GM23338 (cell line): ENCODE results near the gene RNF44. TPM values are rescaled to one million over a fixed set of nuclear protein-coding genes. Genes with fewer than 3 reads are reported as not detected.

Experiments
- ATAC-seq: fragments of 200-7000 bp; cut with Tn5 transposase; 3 replicates; pipeline ENCODE4 v1.9.1; 2020
- DNase-seq: peaks from one replicate; pipeline ENCODE4 v3.0.0-alpha.2; 2015; ENCODE audit warnings: low spot score
- H2AFZ ChIP-seq: fragments of 200-600 bp; sonication (generic); 2 replicates; pipeline ENCODE4 v1.8.0; 2016; ENCODE audit warnings: antibody characterized with exemption, mild to moderate bottlenecking, moderate library complexity
- H3F3A ChIP-seq: fragments of 200-600 bp; sonication (generic); replicated peaks from 2 replicates; pipeline ENCODE4 v1.8.0; 2017; ENCODE audit warnings: antibody characterized with exemption, mixed run types, low read depth
- H3K27ac ChIP-seq: fragments of 200-600 bp; sonication (generic); 2 replicates; pipeline ENCODE4 v1.6.1; 2016; ENCODE audit warnings: low read depth
- H3K27me3 ChIP-seq: fragments of 200-600 bp; sonication (generic); 2 replicates; pipeline ENCODE4 v1.8.0; 2016; ENCODE audit warnings: mild to moderate bottlenecking, mixed run types, moderate library complexity; ENCODE audit not compliant: insufficient read depth
- H3K36me3 ChIP-seq: fragments of 200-600 bp; sonication (generic); 2 replicates; pipeline ENCODE4 v1.8.0; 2016; ENCODE audit warnings: mild to moderate bottlenecking; ENCODE audit not compliant: insufficient read depth
- H3K4me1 ChIP-seq: fragments of 200-600 bp; sonication (generic); 2 replicates; pipeline ENCODE4 v1.8.0; 2016; ENCODE audit warnings: mild to moderate bottlenecking, moderate library complexity; ENCODE audit not compliant: insufficient read depth
- H3K4me2 ChIP-seq: fragments of 200-600 bp; sonication (generic); 2 replicates; pipeline ENCODE4 v1.7.1; 2017; ENCODE audit warnings: mixed run types
- H3K4me3 ChIP-seq: fragments of 200-600 bp; sonication (generic); 2 replicates; pipeline ENCODE4 v1.6.1; 2016; ENCODE audit warnings: mixed run types
- H3K79me2 ChIP-seq: fragments of 200-600 bp; sonication (generic); replicated peaks from 2 replicates; pipeline ENCODE4 v1.8.0; 2017; ENCODE audit warnings: mild to moderate bottlenecking; ENCODE audit not compliant: insufficient read depth
- H3K9me2 ChIP-seq: fragments of 200-600 bp; sonication (generic); 2 replicates; pipeline ENCODE4 v1.8.0; 2017; ENCODE audit not compliant: insufficient read depth
- H4K20me1 ChIP-seq: fragments of 200-600 bp; sonication (generic); replicated peaks from 2 replicates; pipeline ENCODE4 v1.8.0; 2017; ENCODE audit warnings: mild to moderate bottlenecking; ENCODE audit not compliant: insufficient read depth
- H3K27ac Mint-ChIP-seq: 2 replicates; pipeline ENCODE4 v1.8.0; 2020; ENCODE audit warnings: inconsistent platforms, mild to moderate bottlenecking, moderate library complexity, mixed read lengths
- H3K27me3 Mint-ChIP-seq: 3 replicates; pipeline ENCODE4 v1.8.0; 2022; ENCODE audit warnings: low read depth, mild to moderate bottlenecking, moderate library complexity, mixed read lengths, inconsistent platforms; ENCODE audit not compliant: insufficient read depth, poor library complexity
- H3K36me3 Mint-ChIP-seq: 3 replicates; pipeline ENCODE4 v1.8.0; 2021; ENCODE audit warnings: low read depth, mild to moderate bottlenecking, inconsistent platforms, moderate library complexity, mixed read lengths
- H3K4me1 Mint-ChIP-seq: 3 replicates; pipeline ENCODE4 v1.8.0; 2020; ENCODE audit warnings: mild to moderate bottlenecking, inconsistent platforms, mixed read lengths
- H3K4me3 Mint-ChIP-seq: 3 replicates; pipeline ENCODE4 v1.8.0; 2021; ENCODE audit warnings: moderate library complexity, mild to moderate bottlenecking, inconsistent platforms, mixed read lengths
- H3K9me3 Mint-ChIP-seq: 3 replicates; pipeline ENCODE4 v1.8.0; 2020; ENCODE audit warnings: moderate library complexity, mild to moderate bottlenecking, inconsistent platforms, mixed read lengths
- CREB1 ChIP-seq: fragments of 250-450 bp; sonication (Bioruptor Pico); IDR thresholded peaks from 2 replicates; pipeline ENCODE4 v1.5.0; 2020; ENCODE audit warnings: low read depth, mild to moderate bottlenecking, moderate library complexity
- EZH2 ChIP-seq: fragments of 200-600 bp; sonication (generic); IDR thresholded peaks from one replicate; pipeline ENCODE4 v1.8.0; 2017; ENCODE audit warnings: antibody characterized with exemption, mild to moderate bottlenecking, low read depth; ENCODE audit not compliant: unreplicated experiment
- EZH2phosphoT487 ChIP-seq: fragments of 200-600 bp; sonication (generic); IDR thresholded peaks from one replicate; pipeline ENCODE4 v1.8.1; 2018; ENCODE audit warnings: antibody characterized with exemption; ENCODE audit not compliant: unreplicated experiment
- NANOG ChIP-seq: IDR thresholded peaks from 2 replicates; pipeline ENCODE4 v1.6.1; 2016; ENCODE audit warnings: antibody characterized with exemption, borderline replicate concordance
- REST ChIP-seq: IDR thresholded peaks from one replicate; pipeline ENCODE4 v1.6.1; 2018; ENCODE audit warnings: antibody characterized with exemption; ENCODE audit not compliant: unreplicated experiment
- polyA plus RNA-seq: library from polyadenylated mRNA; unstranded; fragments of >200 nt; fragmentation: Nextera tagmentation; extraction: Ambion mirVana; gene quantifications from 2 replicates; pipeline ENCODE4 v1.2.1, GENCODE V29; 2016
- total RNA-seq: library from RNA; depleted of rRNA; stranded (reverse); fragments of >200 nt; shearing (Covaris generic); gene quantifications from 2 replicates; pipeline ENCODE4 v1.2.3, GENCODE V29; 2014
- TF ChIP-seq, protein P1 (sequence below): fragments of 250-450 bp; sonication (Bioruptor Pico); IDR thresholded peaks from 2 replicates; pipeline ENCODE4 v1.5.0; 2020; ENCODE audit warnings: mild to moderate bottlenecking, moderate library complexity

The RNF44 gene
- total and polyA plus RNA-seq, 2 experiments from 2014 or later = 56.7 to 104 TPM

DNA sequence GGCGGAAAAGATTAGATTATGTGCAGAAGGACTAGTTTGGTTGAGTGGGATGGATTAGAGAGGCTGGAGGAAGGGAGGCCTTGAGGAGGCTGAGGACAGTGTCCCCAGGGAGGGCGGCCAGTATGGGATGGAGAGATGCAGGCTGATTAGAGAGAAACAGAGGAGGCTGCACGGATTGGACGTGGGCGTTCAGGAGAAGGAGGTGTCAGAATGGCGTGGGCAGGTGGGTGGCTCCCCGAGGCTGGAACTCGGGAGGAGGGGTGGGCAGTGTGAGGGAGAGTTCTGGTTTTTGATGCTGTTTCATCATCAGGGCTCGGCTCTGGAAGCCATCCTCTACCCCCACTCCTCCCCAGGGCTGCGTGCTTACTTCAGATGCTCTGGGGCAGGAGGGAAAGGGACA lies 25.0 kb upstream of the RNF44 start:
- H3K27ac Mint-ChIP-seq = no peak overlapping the region
- Histone ChIP-seq H3K79me2 (no peaks in the 10 kb centered on the region), H3K9me2 (no peaks in the 10 kb centered on the region), H4K20me1 (no peaks in the 10 kb centered on the region), H3K27me3 (no peaks in the 10 kb centered on the region), H3K27ac (no peak overlapping the region), H2AFZ (no peak overlapping the region), H3K4me2 (no peak overlapping the region), H3F3A (no peaks in the 10 kb centered on the region), H3K4me1 (peaks cover 5% of the 10 kb centered on the region; the same call in 1 of the 2 replicates), H3K36me3 (no peaks in the 10 kb centered on the region), H3K4me3 (no peak overlapping the region)
- ATAC-seq = no peak
- H3K4me1 Mint-ChIP-seq = peaks cover 10% of the 10 kb centered on the region
- peaks cover 18% of the 10 kb centered on the region for H3K27me3 Mint-ChIP-seq
- DNase-seq = no peak
- TF ChIP-seq, protein P1, sequence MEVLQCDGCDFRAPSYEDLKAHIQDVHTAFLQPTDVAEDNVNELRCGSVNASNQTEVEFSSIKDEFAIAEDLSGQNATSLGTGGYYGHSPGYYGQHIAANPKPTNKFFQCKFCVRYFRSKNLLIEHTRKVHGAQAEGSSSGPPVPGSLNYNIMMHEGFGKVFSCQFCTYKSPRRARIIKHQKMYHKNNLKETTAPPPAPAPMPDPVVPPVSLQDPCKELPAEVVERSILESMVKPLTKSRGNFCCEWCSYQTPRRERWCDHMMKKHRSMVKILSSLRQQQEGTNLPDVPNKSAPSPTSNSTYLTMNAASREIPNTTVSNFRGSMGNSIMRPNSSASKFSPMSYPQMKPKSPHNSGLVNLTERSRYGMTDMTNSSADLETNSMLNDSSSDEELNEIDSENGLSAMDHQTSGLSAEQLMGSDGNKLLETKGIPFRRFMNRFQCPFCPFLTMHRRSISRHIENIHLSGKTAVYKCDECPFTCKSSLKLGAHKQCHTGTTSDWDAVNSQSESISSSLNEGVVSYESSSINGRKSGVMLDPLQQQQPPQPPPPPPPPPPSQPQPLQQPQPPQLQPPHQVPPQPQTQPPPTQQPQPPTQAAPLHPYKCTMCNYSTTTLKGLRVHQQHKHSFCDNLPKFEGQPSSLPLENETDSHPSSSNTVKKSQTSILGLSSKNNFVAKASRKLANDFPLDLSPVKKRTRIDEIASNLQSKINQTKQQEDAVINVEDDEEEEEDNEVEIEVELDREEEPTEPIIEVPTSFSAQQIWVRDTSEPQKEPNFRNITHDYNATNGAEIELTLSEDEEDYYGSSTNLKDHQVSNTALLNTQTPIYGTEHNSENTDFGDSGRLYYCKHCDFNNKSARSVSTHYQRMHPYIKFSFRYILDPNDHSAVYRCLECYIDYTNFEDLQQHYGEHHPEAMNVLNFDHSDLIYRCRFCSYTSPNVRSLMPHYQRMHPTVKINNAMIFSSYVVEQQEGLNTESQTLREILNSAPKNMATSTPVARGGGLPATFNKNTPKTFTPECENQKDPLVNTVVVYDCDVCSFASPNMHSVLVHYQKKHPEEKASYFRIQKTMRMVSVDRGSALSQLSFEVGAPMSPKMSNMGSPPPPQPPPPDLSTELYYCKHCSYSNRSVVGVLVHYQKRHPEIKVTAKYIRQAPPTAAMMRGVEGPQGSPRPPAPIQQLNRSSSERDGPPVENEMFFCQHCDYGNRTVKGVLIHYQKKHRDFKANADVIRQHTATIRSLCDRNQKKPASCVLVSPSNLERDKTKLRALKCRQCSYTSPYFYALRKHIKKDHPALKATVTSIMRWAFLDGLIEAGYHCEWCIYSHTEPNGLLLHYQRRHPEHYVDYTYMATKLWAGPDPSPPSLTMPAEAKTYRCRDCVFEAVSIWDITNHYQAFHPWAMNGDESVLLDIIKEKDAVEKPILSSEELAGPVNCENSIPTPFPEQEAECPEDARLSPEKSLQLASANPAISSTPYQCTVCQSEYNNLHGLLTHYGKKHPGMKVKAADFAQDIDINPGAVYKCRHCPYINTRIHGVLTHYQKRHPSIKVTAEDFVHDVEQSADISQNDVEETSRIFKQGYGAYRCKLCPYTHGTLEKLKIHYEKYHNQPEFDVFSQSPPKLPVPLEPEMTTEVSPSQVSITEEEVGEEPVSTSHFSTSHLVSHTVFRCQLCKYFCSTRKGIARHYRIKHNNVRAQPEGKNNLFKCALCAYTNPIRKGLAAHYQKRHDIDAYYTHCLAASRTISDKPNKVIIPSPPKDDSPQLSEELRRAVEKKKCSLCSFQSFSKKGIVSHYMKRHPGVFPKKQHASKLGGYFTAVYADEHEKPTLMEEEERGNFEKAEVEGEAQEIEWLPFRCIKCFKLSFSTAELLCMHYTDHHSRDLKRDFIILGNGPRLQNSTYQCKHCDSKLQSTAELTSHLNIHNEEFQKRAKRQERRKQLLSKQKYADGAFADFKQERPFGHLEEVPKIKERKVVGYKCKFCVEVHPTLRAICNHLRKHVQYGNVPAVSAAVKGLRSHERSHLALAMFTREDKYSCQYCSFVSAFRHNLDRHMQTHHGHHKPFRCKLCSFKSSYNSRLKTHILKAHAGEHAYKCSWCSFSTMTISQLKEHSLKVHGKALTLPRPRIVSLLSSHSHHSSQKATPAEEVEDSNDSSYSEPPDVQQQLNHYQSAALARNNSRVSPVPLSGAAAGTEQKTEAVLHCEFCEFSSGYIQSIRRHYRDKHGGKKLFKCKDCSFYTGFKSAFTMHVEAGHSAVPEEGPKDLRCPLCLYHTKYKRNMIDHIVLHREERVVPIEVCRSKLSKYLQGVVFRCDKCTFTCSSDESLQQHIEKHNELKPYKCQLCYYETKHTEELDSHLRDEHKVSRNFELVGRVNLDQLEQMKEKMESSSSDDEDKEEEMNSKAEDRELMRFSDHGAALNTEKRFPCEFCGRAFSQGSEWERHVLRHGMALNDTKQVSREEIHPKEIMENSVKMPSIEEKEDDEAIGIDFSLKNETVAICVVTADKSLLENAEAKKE (CRISPR knock-in tag) = no peak
- H3K4me3 Mint-ChIP-seq = no peak overlapping the region
- H3K9me3 Mint-ChIP-seq = peaks cover 7% of the 10 kb centered on the region; the same call in 1 of the 3 replicates
- H3K36me3 Mint-ChIP-seq = no peaks in the 10 kb centered on the region

GRCh38 chr5:176561259-176561658 lies 24.1 kb upstream of the RNF44 start:
- no peak overlapping the region for H2AFZ ChIP-seq
- DNase-seq (no peak), ATAC-seq (no peak)
- no peaks in the 10 kb centered on the region for H3K9me2 ChIP-seq
- peaks cover 10% of the 10 kb centered on the region for H3K4me1 Mint-ChIP-seq
- H3K4me1 ChIP-seq = peaks cover 5% of the 10 kb centered on the region; the same call in 1 of the 2 replicates
- no peak overlapping the region for H3K27ac ChIP-seq
- peaks cover 5% of the 10 kb centered on the region; the same call in 1 of the 3 replicates for H3K9me3 Mint-ChIP-seq
- no peaks in the 10 kb centered on the region for H3K36me3 Mint-ChIP-seq
- H3K4me3 Mint-ChIP-seq = no peak overlapping the region
- no peaks in the 10 kb centered on the region for H3K36me3 ChIP-seq
- H3K4me2 ChIP-seq = no peak overlapping the region
- H4K20me1 ChIP-seq = no peaks in the 10 kb centered on the region
- H3F3A ChIP-seq = no peaks in the 10 kb centered on the region
- H3K4me3 ChIP-seq = no peak overlapping the region
- TF ChIP-seq NANOG (no peak), REST (no peak), EZH2 (no peak), CREB1 (CRISPR knock-in tag) (no peak), EZH2phosphoT487 (no peak)
- no peaks in the 10 kb centered on the region for H3K27me3 ChIP-seq
- H3K79me2 ChIP-seq = no peaks in the 10 kb centered on the region
- H3K27me3 Mint-ChIP-seq = peaks cover 18% of the 10 kb centered on the region
- no peak overlapping the region for H3K27ac Mint-ChIP-seq
